ENCODE data around the gene IFTAP.

DNA sequence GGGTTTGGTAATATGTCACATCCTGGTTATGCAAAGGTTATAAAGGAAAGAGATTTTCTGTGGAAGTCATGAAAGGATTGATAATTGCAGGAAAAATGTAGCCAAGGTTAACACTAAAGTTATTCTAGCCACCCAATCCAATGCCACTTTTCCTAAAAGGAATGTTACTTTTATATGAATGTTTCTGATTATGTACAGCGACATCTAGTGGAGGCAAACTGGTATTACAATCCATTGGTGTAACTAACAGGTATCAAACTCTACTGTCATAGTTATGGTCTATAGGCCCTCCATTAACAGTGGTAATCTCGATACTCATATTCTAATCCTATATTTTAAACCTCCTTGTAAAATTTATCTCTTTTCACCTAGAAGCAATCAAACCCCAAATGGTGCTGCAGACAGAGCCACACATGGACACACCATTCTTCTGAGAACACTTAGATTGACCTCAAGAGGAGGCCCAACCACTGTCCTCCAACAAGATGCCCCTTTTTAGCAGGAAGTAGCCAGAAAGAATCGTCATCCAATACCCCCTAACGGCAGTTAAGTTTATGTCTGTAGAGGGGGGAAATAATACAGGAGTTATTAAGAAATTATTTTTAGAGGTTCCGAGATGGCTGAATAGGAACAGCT is 78.6 kb downstream of the IFTAP start:
- TF ChIP-seq POLR2A (IDR thresholded peaks at IDR 0.05; ENCODE audit: low read length) (no peak), GATA1 (IDR thresholded peaks at IDR 0.05; ENCODE audit: low read depth, low read length) (no peak)

Data from erythroblast (primary cell).